Adrenal gland (tissue), 12 donors: Measurements from ENCODE around the gene NDUFA6. TPM values are rescaled to one million over a fixed set of nuclear protein-coding genes. Genes with fewer than 3 reads are reported as not detected.

Experiments
- DNase-seq, 7 donors: peaks; one replicate each; pipeline ENCODE4 v3.0.0-alpha.2; 2019 to 2020
- H3K27ac ChIP-seq, 5 donors: fragments of 200-600 bp; sonication (generic) in 4 of 5; 1 replicate in 3 of 5; 2 replicates in 2 of 5; pipeline versions ENCODE4 v1.5.1 to v1.8.0; 2016 to 2020; ENCODE audit warnings: mild to moderate bottlenecking in 1 of 5
- H3K27me3 ChIP-seq: fragments of 200-600 bp; 2 replicates; pipeline ENCODE4 v1.8.0; 2021
- H3K36me3 ChIP-seq, 2 donors: fragments of 200-600 bp; replicated peaks in 1 of 2; 1 replicate in 1 of 2; 2 replicates in 1 of 2; pipeline versions ENCODE4 v1.5.1 to v1.8.0; 2018 to 2022
- H3K4me1 ChIP-seq, 2 donors: fragments of 200-600 bp; replicated peaks in 1 of 2; 1 replicate in 1 of 2; 2 replicates in 1 of 2; pipeline versions ENCODE4 v1.5.1 to v1.8.0; 2018 to 2021
- H3K4me3 ChIP-seq, 4 donors: fragments of 200-600 bp; sonication (generic) in 3 of 4; one replicate each; pipeline ENCODE4 v1.5.1; 2016 to 2018
- H3K9me3 ChIP-seq, 3 donors: fragments of 200-600 bp; sonication (generic) in 1 of 3; replicated peaks in 1 of 3; 1 replicate in 2 of 3; 2 replicates in 1 of 3; pipeline versions ENCODE4 v1.5.1 to v1.8.0; 2016 to 2021
- CTCF ChIP-seq, 6 experiments: fragments of 450-650 bp in 4 of 6; fragments of 200-600 bp in 2 of 6; sonication (generic) in 1 of 6; IDR thresholded peaks; 1 replicate in 5 of 6; 2 replicates in 1 of 6; pipeline versions ENCODE4 v1.5.1 to v1.8.0; 2016 to 2021; ENCODE audit warnings: antibody characterized with exemption in 6 of 6, mild to moderate bottlenecking in 2 of 6, moderate library complexity in 1 of 6
- POLR2A ChIP-seq, 2 donors: fragments of 450-650 bp; IDR thresholded peaks; one replicate each; pipeline ENCODE4 v1.6.1; 2017; ENCODE audit warnings: antibody characterized with exemption in 2 of 2, mild to moderate bottlenecking in 2 of 2, moderate library complexity in 1 of 2
- WGBS, 4 donors: extraction: QIAGEN DNeasy Blood & Tissue Kit in 2 of 4; methylation state at CpG; one replicate each; pipeline versions ENCODE4 v1.1.5 to v1.1.7; 2013 to 2017; 5-methylcytosine and 5-hydroxymethylcytosine counted together
- intact Hi-C, 2 donors: fragments of 100-400 bp; cut with DNase I; formaldehyde crosslinking; loops; one replicate each; pipeline versions ENCODE4 v1.14.1 to v1.15.0; 2022 to 2023
- polyA plus RNA-seq, 3 donors: library from polyadenylated mRNA; stranded (reverse); fragments of 200-250 nt in 2 of 3; fragments of 350-450 nt in 1 of 3; fragmentation: Illumina TruSeq in 1 of 3; extraction: RNeasy Lipid Tissue Mini Kit (QIAGEN cat#74804) in 1 of 3; gene quantifications; one replicate each; pipeline ENCODE4 v1.2.3, GENCODE V29; 2013 to 2014
- total RNA-seq, 9 donors: library from RNA; depleted of rRNA in 4 of 9; stranded (reverse); fragments of >200 nt in 4 of 9; fragments of 120-200 nt in 1 of 9; fragmentation: NEBNext Ultra II Directional in 1 of 9; extraction: Animal tissue kit (Norgen Biotek cat#: 25700) in 1 of 9; gene quantifications; one replicate each; pipeline versions ENCODE4 v1.1.0 to v1.2.4, GENCODE V29; 2013 to 2023
- donor health status: healthy with polysubstance abuse.
- donor health status: Bipolar disorder and iron deficiency.
- donor health status: DM: yes; HTN: yes; CAD: no.
- donor health status: DM: no; HTN: no; CAD: no.
- donor health status: DM: no; HTN: no; CAD: no.
- donor health status: DM: yes; HTN: yes; CAD: no.

The NDUFA6 gene
- total and polyA plus RNA-seq, 12 donors = 57.0 to 372 (median 88.7) TPM

- TF ChIP-seq POLR2A (IDR thresholded peaks at IDR 0.05) (no peak), CTCF (IDR thresholded peaks at IDR 0.05) (no peak)
- Histone ChIP-seq H3K27me3 (no peaks in the 10 kb centered on the region), H3K9me3 (no peaks in the 10 kb centered on the region), H3K4me1 (peaks cover 15 to 30% of the 10 kb centered on the region in 2 donors), H3K4me3 (peak overlapping the region in 2 of 4 donors; percentile 53 to 75), H3K36me3 (peaks cover 0 to 19% of the 10 kb centered on the region in 2 donors), H3K27ac (peak overlapping the region; percentile 87 to 99 (median 95))
- intact Hi-C loops = no loop called here
- DNase-seq = peak in 4 of 7 donors; percentile 23 to 68 (median 46)
- WGBS, 4 donors = 50 to 63% (median 57%) methylated on average over 14 to 24 of the region's 24 CpGs
Observed at GRCh38 chr22:42078469-42079318, 11.9 kb downstream of the NDUFA6 start.

GRCh38 chr22:42077486-42078125, 13.0 kb downstream of the NDUFA6 start:
- no peaks in the 10 kb centered on the region for H3K9me3 ChIP-seq
- WGBS, 4 donors = 60 to 92% (median 91%) methylated on average over 1 to 21 of the region's 21 CpGs
- peak overlapping the region in 1 of 5 donors; percentile 99 for H3K27ac ChIP-seq
- intact Hi-C loops = no loop called here
- peak in 2 of 7 donors; percentile 33 to 57 for DNase-seq
- H3K4me1 ChIP-seq = peaks cover 15 to 35% of the 10 kb centered on the region in 2 donors
- peaks cover 0 to 8% of the 10 kb centered on the region in 2 donors for H3K36me3 ChIP-seq
- H3K27me3 ChIP-seq = no peaks in the 10 kb centered on the region
- TF ChIP-seq POLR2A (IDR thresholded peaks at IDR 0.05) = no peak
- TF ChIP-seq CTCF (IDR thresholded peaks at IDR 0.05) = no peak
- no peak overlapping the region for H3K4me3 ChIP-seq

- intact Hi-C loops = no loop called here
- no peak for TF ChIP-seq POLR2A (IDR thresholded peaks at IDR 0.05)
- TF ChIP-seq CTCF (IDR thresholded peaks at IDR 0.05) = no peak
- Histone ChIP-seq H3K4me1 (peaks cover 15 to 34% of the 10 kb centered on the region in 2 donors), H3K36me3 (peaks cover 0 to 1% of the 10 kb centered on the region in 2 donors), H3K9me3 (no peaks in the 10 kb centered on the region), H3K27me3 (no peaks in the 10 kb centered on the region), H3K27ac (no peak overlapping the region), H3K4me3 (no peak overlapping the region)
- 92 to 96% (median 93%) methylated on average over 10 to 20 of the region's 20 CpGs for whole genome bisulfite sequencing, 4 donors
- DNase-seq = peak in 2 of 7 donors; percentile 21 to 56
Observed at GRCh38 chr22:42076764-42077485, 13.6 kb downstream of the NDUFA6 start.
